A549 treated with GW870086 at 1 μM for 4 hours (cell line): ENCODE results near the gene XIAP. TPM values are rescaled to one million over a fixed set of nuclear protein-coding genes. Genes with fewer than 3 reads are reported as not detected.

ENCODE experiments used
- total RNA-seq: library from RNA; stranded (reverse); fragments of 200-300 nt; extraction: Qiagen RNA extraction; gene quantifications from 5 replicates; pipeline ENCODE4 v1.2.3, GENCODE V29; 2022; ENCODE audit warnings: low read depth

The XIAP gene
- 25.5 to 32.0 TPM (median 27.3 TPM) in 5 replicates for total RNA-seq

GRCh38 chrX:123859846-123860838 lies at the start of gene XIAP:
Gene XIAP (plus strand): TSS chrX:123860053. CDS start chrX:123885663, 25,610 bp downstream.

GRCh38 chrX:123961268-123962005 lies 101.6 kb downstream of the XIAP start, which contains the start of gene STAG2:
Gene STAG2 (plus strand): TSS chrX:123961706. CDS start chrX:124022628, 60,922 bp downstream.

Other genes starting within 250 kb of the XIAP start
- 31.1 to 42.4 TPM (median 39.4 TPM) in 5 replicates for gene THOC2, start 127.0 kb upstream of the XIAP start, total RNA-seq
- 20.4 to 38.9 TPM (median 34.3 TPM) in 5 replicates for gene STAG2, start 101.7 kb downstream of the XIAP start, total RNA-seq